Stomach (tissue), 4 donors: ENCODE data around the gene VPS37C.

Source experiments
- POLR2A ChIP-seq, 4 donors: fragments of 450-650 bp; IDR thresholded peaks; one replicate each; pipeline ENCODE4 v1.6.1; 2016; ENCODE audit warnings: antibody characterized with exemption in 4 of 4, control low read depth in 2 of 4, mild to moderate bottlenecking in 1 of 4, moderate library complexity in 1 of 4
- POLR2AphosphoS5 ChIP-seq, 3 donors: sonication (generic); formaldehyde crosslinking; IDR thresholded peaks; one replicate each; pipeline ENCODE4 v1.6.1; 2016; ENCODE audit warnings: antibody characterized with exemption in 3 of 3
- TF ChIP-seq, protein P1 (sequence below), 7 experiments: fragments of 450-650 bp in 4 of 7; fragments of 200-600 bp in 3 of 7; sonication (generic) in 3 of 7; IDR thresholded peaks; one replicate each; pipeline ENCODE4 v1.5.1; 2016 to 2019; ENCODE audit warnings: antibody characterized with exemption in 7 of 7, control low read depth in 2 of 7, mild to moderate bottlenecking in 1 of 7

DNA sequence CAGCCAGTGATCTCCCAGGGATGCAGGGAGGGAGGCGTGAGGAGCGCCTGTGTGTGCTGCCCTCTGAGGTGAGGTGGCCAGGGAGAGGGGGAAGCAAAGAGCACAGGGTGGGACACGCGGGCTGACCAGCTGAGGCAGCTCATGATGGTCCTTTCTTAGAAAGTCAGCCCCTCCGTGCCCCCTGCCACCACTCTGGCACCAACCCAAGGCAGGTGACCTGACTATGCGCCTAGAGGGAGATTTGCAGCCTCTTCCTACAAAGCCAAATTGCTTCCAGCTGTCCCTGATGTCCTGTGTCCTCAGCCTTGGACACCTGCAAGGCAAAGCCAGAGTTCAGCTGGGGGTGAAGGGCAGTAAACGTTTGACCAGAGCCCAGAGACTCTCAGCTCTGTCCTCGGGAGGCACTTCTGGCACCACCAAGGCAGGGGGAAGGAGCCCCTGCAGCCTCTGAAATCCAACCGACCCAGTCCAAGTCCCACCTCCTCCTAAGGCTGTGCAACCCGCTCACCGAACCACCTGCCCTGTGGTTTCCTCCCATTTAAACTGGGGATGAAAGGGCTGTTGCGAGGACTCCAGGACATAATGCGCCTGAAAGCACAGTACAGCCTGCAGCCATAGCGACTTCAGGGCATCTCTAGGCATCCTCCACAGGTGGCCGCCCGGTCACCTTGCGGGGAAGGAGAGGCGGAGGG, 32.1 kb downstream of the VPS37C start:
- TF ChIP-seq POLR2A (IDR thresholded peaks at IDR 0.05) (no peak), POLR2AphosphoS5 (IDR thresholded peaks at IDR 0.05) (no peak)
- TF ChIP-seq, protein P1, sequence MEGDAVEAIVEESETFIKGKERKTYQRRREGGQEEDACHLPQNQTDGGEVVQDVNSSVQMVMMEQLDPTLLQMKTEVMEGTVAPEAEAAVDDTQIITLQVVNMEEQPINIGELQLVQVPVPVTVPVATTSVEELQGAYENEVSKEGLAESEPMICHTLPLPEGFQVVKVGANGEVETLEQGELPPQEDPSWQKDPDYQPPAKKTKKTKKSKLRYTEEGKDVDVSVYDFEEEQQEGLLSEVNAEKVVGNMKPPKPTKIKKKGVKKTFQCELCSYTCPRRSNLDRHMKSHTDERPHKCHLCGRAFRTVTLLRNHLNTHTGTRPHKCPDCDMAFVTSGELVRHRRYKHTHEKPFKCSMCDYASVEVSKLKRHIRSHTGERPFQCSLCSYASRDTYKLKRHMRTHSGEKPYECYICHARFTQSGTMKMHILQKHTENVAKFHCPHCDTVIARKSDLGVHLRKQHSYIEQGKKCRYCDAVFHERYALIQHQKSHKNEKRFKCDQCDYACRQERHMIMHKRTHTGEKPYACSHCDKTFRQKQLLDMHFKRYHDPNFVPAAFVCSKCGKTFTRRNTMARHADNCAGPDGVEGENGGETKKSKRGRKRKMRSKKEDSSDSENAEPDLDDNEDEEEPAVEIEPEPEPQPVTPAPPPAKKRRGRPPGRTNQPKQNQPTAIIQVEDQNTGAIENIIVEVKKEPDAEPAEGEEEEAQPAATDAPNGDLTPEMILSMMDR (IDR thresholded peaks at IDR 0.05) = no peak
